MM.1S (cell line): ENCODE data around the gene ANKMY2.

Experiments
- DNase-seq: peaks from one replicate; pipeline ENCODE4 v3.0.0-alpha.2; 2015
- H2AFZ ChIP-seq: fragments of 300-600 bp; sonication (generic); 2 replicates; pipeline ENCODE4 v1.6.0; 2016; ENCODE audit warnings: antibody characterized with exemption, low read length
- H3F3A ChIP-seq: fragments of 300-600 bp; sonication (generic); 2 replicates; pipeline ENCODE4 v1.6.1; 2016; ENCODE audit warnings: mild to moderate bottlenecking, antibody characterized with exemption, low read length, moderate library complexity, mixed read lengths; ENCODE audit not compliant: insufficient read depth
- H3K27ac ChIP-seq: fragments of 300-600 bp; sonication (generic); 2 replicates; pipeline ENCODE4 v1.5.1; 2016; ENCODE audit warnings: mild to moderate bottlenecking, low read length
- H3K27me3 ChIP-seq: fragments of 300-600 bp; sonication (generic); replicated peaks from 2 replicates; pipeline ENCODE4 v1.6.0; 2016; ENCODE audit warnings: low read length; ENCODE audit not compliant: insufficient read depth
- H3K36me3 ChIP-seq: fragments of 300-600 bp; sonication (generic); replicated peaks from 2 replicates; pipeline ENCODE4 v1.6.1; 2016; ENCODE audit warnings: mild to moderate bottlenecking, low read length, mixed read lengths; ENCODE audit not compliant: insufficient read depth
- H3K4me1 ChIP-seq: fragments of 300-600 bp; sonication (generic); 2 replicates; pipeline ENCODE4 v1.6.1; 2016; ENCODE audit warnings: low read length, mixed read lengths
- H3K4me2 ChIP-seq: fragments of 300-600 bp; sonication (generic); 2 replicates; pipeline ENCODE4 v1.6.0; 2016; ENCODE audit warnings: low read depth, low read length
- H3K4me3 ChIP-seq: fragments of 300-600 bp; sonication (generic); 2 replicates; pipeline ENCODE4 v1.5.1; 2016; ENCODE audit warnings: low read length, mixed read lengths
- H3K79me2 ChIP-seq: fragments of 300-600 bp; sonication (generic); 2 replicates; pipeline ENCODE4 v1.6.1; 2016; ENCODE audit warnings: mixed run types, low read length, mixed read lengths
- H3K9ac ChIP-seq: fragments of 300-600 bp; sonication (generic); 2 replicates; pipeline ENCODE4 v1.6.1; 2016; ENCODE audit warnings: low read length, mixed read lengths
- H3K9me2 ChIP-seq: fragments of 300-600 bp; sonication (generic); replicated peaks from 2 replicates; pipeline ENCODE4 v1.6.1; 2016; ENCODE audit warnings: mild to moderate bottlenecking, low read length, mixed read lengths; ENCODE audit not compliant: insufficient read depth
- H3K9me3 ChIP-seq: fragments of 300-600 bp; sonication (generic); replicated peaks from 2 replicates; pipeline ENCODE4 v1.6.1; 2016; ENCODE audit warnings: mild to moderate bottlenecking, low read length, mixed read lengths; ENCODE audit not compliant: insufficient read depth
- H4K20me1 ChIP-seq: fragments of 300-600 bp; sonication (generic); 2 replicates; pipeline ENCODE4 v1.6.1; 2016; ENCODE audit warnings: mild to moderate bottlenecking, low read length, moderate library complexity, mixed read lengths; ENCODE audit not compliant: insufficient read depth
- EZH2 ChIP-seq: fragments of 300-600 bp; sonication (generic); optimal IDR thresholded peaks from 2 replicates; pipeline ENCODE3; 2017; ENCODE audit warnings: low read depth, mild to moderate bottlenecking, antibody characterized with exemption, low read length, mixed read lengths
- EZH2phosphoT487 ChIP-seq: fragments of 300-600 bp; sonication (generic); IDR thresholded peaks from 2 replicates; pipeline ENCODE4 v1.6.1; 2018; ENCODE audit warnings: antibody characterized with exemption, low read length
- TF ChIP-seq, protein P1 (sequence below): fragments of 300-600 bp; sonication (generic); IDR thresholded peaks from 2 replicates; pipeline ENCODE4 v1.5.1; 2016; ENCODE audit warnings: antibody characterized with exemption, low read length, mixed read lengths

The ANKMY2 gene

GRCh38 chr7:16583834-16584233, 61.7 kb downstream of the ANKMY2 start:
- Histone ChIP-seq H3F3A (no peaks in the 10 kb centered on the region), H3K4me2 (no peak overlapping the region)
- TF ChIP-seq EZH2: no peak
- TF ChIP-seq, protein P1, sequence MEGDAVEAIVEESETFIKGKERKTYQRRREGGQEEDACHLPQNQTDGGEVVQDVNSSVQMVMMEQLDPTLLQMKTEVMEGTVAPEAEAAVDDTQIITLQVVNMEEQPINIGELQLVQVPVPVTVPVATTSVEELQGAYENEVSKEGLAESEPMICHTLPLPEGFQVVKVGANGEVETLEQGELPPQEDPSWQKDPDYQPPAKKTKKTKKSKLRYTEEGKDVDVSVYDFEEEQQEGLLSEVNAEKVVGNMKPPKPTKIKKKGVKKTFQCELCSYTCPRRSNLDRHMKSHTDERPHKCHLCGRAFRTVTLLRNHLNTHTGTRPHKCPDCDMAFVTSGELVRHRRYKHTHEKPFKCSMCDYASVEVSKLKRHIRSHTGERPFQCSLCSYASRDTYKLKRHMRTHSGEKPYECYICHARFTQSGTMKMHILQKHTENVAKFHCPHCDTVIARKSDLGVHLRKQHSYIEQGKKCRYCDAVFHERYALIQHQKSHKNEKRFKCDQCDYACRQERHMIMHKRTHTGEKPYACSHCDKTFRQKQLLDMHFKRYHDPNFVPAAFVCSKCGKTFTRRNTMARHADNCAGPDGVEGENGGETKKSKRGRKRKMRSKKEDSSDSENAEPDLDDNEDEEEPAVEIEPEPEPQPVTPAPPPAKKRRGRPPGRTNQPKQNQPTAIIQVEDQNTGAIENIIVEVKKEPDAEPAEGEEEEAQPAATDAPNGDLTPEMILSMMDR: no peak
- TF ChIP-seq EZH2phosphoT487: no peak

DNA sequence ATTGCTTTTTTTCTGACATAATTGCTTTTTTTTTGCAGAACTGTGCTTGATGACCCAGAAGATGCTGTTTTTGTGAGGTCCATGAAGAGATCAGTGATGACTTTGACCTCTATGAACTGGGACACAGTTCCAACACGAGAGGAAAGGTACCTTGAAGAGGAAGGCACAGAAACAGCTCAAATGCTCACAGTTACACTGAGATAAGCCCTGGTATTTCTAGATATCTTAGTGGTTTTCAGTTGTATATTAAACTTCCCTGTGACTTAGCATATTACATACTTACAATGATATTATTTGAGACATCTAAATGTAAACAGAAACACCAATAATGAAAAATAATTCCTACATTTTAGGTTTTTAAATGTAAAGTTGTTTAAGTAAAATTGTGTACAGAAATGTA, 64.3 kb downstream of the ANKMY2 start:
- Histone ChIP-seq H3K4me3 (no peak overlapping the region), H3K9me3 (no peaks in the 10 kb centered on the region), H3K36me3 (no peaks in the 10 kb centered on the region), H3K9ac (no peak overlapping the region), H3F3A (no peaks in the 10 kb centered on the region), H3K79me2 (no peaks in the 10 kb centered on the region), H3K4me2 (no peak overlapping the region), H3K4me1 (no peaks in the 10 kb centered on the region), H3K9me2 (no peaks in the 10 kb centered on the region), H4K20me1 (no peaks in the 10 kb centered on the region), H3K27ac (no peak overlapping the region), H3K27me3 (no peaks in the 10 kb centered on the region), H2AFZ (no peak overlapping the region)
- no peak for DNase-seq
- TF ChIP-seq EZH2phosphoT487 (no peak), EZH2 (no peak)
- TF ChIP-seq, protein P1: no peak

More at GRCh38 chr7:16583834-16584233, 61.7 kb downstream of the ANKMY2 start:
- DNase-seq: no peak
- H3K4me3 ChIP-seq: no peak overlapping the region
- no peaks in the 10 kb centered on the region for H4K20me1 ChIP-seq
- H3K36me3 ChIP-seq: no peaks in the 10 kb centered on the region
- H3K27me3 ChIP-seq: no peaks in the 10 kb centered on the region
- no peak overlapping the region for H3K9ac ChIP-seq
- no peak overlapping the region for H2AFZ ChIP-seq
- no peaks in the 10 kb centered on the region for H3K9me3 ChIP-seq
- no peaks in the 10 kb centered on the region for H3K4me1 ChIP-seq
- H3K27ac ChIP-seq: no peak overlapping the region
- no peaks in the 10 kb centered on the region for H3K9me2 ChIP-seq
- H3K79me2 ChIP-seq: no peaks in the 10 kb centered on the region

DNA sequence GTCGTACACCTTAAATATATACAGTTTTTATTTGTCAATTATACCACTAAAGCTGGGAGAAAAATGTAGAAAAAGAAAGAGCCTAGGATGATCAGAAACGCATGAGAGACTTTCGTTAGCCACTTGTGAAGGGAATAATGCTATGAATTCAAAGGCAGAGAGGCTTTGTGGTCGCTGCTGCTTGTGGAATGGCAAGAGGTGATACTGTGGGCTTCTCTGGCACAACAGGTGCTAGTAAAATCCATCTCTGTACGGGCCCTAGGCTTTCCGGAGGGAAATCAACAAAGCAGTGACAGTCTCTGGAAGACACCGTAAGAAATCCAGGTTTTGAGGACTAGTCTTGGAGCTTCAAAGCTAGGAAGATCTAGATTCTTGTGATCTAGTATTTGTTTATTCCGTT, 66.3 kb downstream of the ANKMY2 start:
- H3K27me3 ChIP-seq: no peaks in the 10 kb centered on the region
- no peaks in the 10 kb centered on the region for H4K20me1 ChIP-seq
- no peak overlapping the region for H3K4me2 ChIP-seq
- no peaks in the 10 kb centered on the region for H3K36me3 ChIP-seq
- no peak overlapping the region for H3K9ac ChIP-seq
- H3K27ac ChIP-seq: no peak overlapping the region
- no peaks in the 10 kb centered on the region for H3K9me2 ChIP-seq
- no peak for TF ChIP-seq EZH2phosphoT487
- TF ChIP-seq, protein P1: no peak
- TF ChIP-seq EZH2: no peak
- no peaks in the 10 kb centered on the region for H3K9me3 ChIP-seq
- DNase-seq: no peak
- H3K4me1 ChIP-seq: no peaks in the 10 kb centered on the region
- H2AFZ ChIP-seq: no peak overlapping the region
- H3K79me2 ChIP-seq: no peaks in the 10 kb centered on the region
- H3F3A ChIP-seq: no peaks in the 10 kb centered on the region
- H3K4me3 ChIP-seq: no peak overlapping the region

- Histone ChIP-seq H3K27ac (no peak overlapping the region), H3K4me3 (no peak overlapping the region), H3K4me1 (no peaks in the 10 kb centered on the region), H3K9ac (no peak overlapping the region), H3K36me3 (no peaks in the 10 kb centered on the region), H4K20me1 (no peaks in the 10 kb centered on the region), H3K9me3 (no peaks in the 10 kb centered on the region), H3K9me2 (no peaks in the 10 kb centered on the region), H2AFZ (no peak overlapping the region), H3F3A (no peaks in the 10 kb centered on the region), H3K79me2 (no peaks in the 10 kb centered on the region), H3K27me3 (no peaks in the 10 kb centered on the region), H3K4me2 (no peak overlapping the region)
- no peak for DNase-seq
- TF ChIP-seq EZH2: no peak
- TF ChIP-seq, protein P1: no peak
Observed at GRCh38 chr7:16571941-16572340, 73.6 kb downstream of the ANKMY2 start.
